CD14-positive monocyte (primary cell): ENCODE results near the gene TMEM169. TPM values are rescaled to one million over a fixed set of nuclear protein-coding genes. Genes with fewer than 3 reads are reported as not detected.

Experiments used
- DNase-seq, 3 donors: peaks; one replicate each; pipeline ENCODE4 v3.0.0-alpha.2; 2011 to 2022
- H2AFZ ChIP-seq: 2 replicates; pipeline ENCODE4 v1.6.0; 2012; ENCODE audit warnings: mild to moderate bottlenecking, low read depth, low read length, inconsistent platforms; ENCODE audit not compliant: insufficient read depth, poor library complexity, severe bottlenecking
- H3K27ac ChIP-seq, 2 donors: 1 replicate in 1 of 2; 2 replicates in 1 of 2; pipeline ENCODE4 v1.5.1; 2012 to 2013; ENCODE audit warnings: low read length in 2 of 2, control low read depth in 1 of 2, inconsistent platforms in 1 of 2, low read depth in 1 of 2, mild to moderate bottlenecking in 1 of 2
- H3K27me3 ChIP-seq, 2 donors: one replicate each; pipeline versions ENCODE4 v1.6.0 to v1.6.1; 2011 to 2013; ENCODE audit warnings: low read length in 2 of 2; ENCODE audit not compliant: control insufficient read depth in 2 of 2, insufficient read depth in 2 of 2
- H3K36me3 ChIP-seq, 2 donors: replicated peaks in 1 of 2; 1 replicate in 1 of 2; 2 replicates in 1 of 2; pipeline versions ENCODE4 v1.5.1 to v1.6.1; 2012 to 2013; ENCODE audit warnings: low read length in 2 of 2, control low read depth in 1 of 2, inconsistent platforms in 1 of 2, mild to moderate bottlenecking in 1 of 2; ENCODE audit not compliant: insufficient read depth in 2 of 2, control insufficient read depth in 1 of 2
- H3K4me1 ChIP-seq, 2 donors: 1 replicate in 1 of 2; 2 replicates in 1 of 2; pipeline versions ENCODE4 v1.5.1 to v1.6.1; 2012 to 2013; ENCODE audit warnings: low read length in 2 of 2, control low read depth in 1 of 2, inconsistent platforms in 1 of 2, mild to moderate bottlenecking in 1 of 2, moderate library complexity in 1 of 2; ENCODE audit not compliant: insufficient read depth in 2 of 2, control insufficient read depth in 1 of 2
- H3K4me2 ChIP-seq: replicated peaks from 2 replicates; pipeline ENCODE3; 2012; ENCODE audit warnings: low read length, moderate library complexity, mild to moderate bottlenecking; ENCODE audit not compliant: poor library complexity, severe bottlenecking; ENCODE audit errors: extremely low read depth
- H3K4me3 ChIP-seq, 3 experiments: fragments of 200-600 bp in 1 of 3; sonication (generic) in 1 of 3; replicated peaks in 1 of 3; 1 replicate in 2 of 3; 2 replicates in 1 of 3; pipeline ENCODE4 v1.5.1; 2011 to 2013; ENCODE audit warnings: low read length in 3 of 3, mild to moderate bottlenecking in 3 of 3, control low read depth in 2 of 3, low read depth in 2 of 3, inconsistent platforms in 1 of 3, moderate library complexity in 1 of 3
- H3K79me2 ChIP-seq: 2 replicates; pipeline ENCODE4 v1.6.0; 2012; ENCODE audit warnings: mild to moderate bottlenecking, control low read depth, inconsistent platforms, low read length, moderate library complexity; ENCODE audit not compliant: insufficient read depth
- H3K9ac ChIP-seq: 2 replicates; pipeline ENCODE4 v1.6.0; 2017; ENCODE audit warnings: low read length, mild to moderate bottlenecking; ENCODE audit not compliant: insufficient read depth, poor library complexity, severe bottlenecking
- H3K9me3 ChIP-seq, 2 donors: replicated peaks in 1 of 2; 1 replicate in 1 of 2; 2 replicates in 1 of 2; pipeline versions ENCODE4 v1.5.1 to v1.6.1; 2012 to 2013; ENCODE audit warnings: low read length in 2 of 2, control low read depth in 1 of 2; ENCODE audit not compliant: control insufficient read depth in 1 of 2, insufficient read depth in 1 of 2
- H4K20me1 ChIP-seq: 2 replicates; pipeline ENCODE4 v1.6.0; 2012; ENCODE audit warnings: mild to moderate bottlenecking, low read length, control low read depth, moderate library complexity; ENCODE audit not compliant: insufficient read depth
- H3K27ac Mint-ChIP-seq, 7 donors: one replicate each; pipeline ENCODE4 v1.8.0; 2020; ENCODE audit warnings: mild to moderate bottlenecking in 7 of 7, mixed read lengths in 7 of 7, moderate library complexity in 6 of 7, inconsistent platforms in 2 of 7
- H3K27me3 Mint-ChIP-seq, 3 donors: one replicate each; pipeline ENCODE4 v1.8.0; 2021 to 2022; ENCODE audit warnings: low read depth in 3 of 3, mild to moderate bottlenecking in 3 of 3, mixed read lengths in 3 of 3, moderate library complexity in 3 of 3, inconsistent platforms in 1 of 3
- H3K36me3 Mint-ChIP-seq, 2 donors: one replicate each; pipeline ENCODE4 v1.8.0; 2020; ENCODE audit warnings: mixed read lengths in 2 of 2, inconsistent platforms in 1 of 2, mild to moderate bottlenecking in 1 of 2
- H3K4me1 Mint-ChIP-seq: one replicate; pipeline ENCODE4 v1.8.0; 2020; ENCODE audit warnings: mild to moderate bottlenecking, mixed read lengths
- H3K4me3 Mint-ChIP-seq, 2 donors: one replicate each; pipeline ENCODE4 v1.8.0; 2020; ENCODE audit warnings: mild to moderate bottlenecking in 2 of 2, mixed read lengths in 2 of 2, moderate library complexity in 1 of 2
- H3K9me3 Mint-ChIP-seq, 7 donors: one replicate each; pipeline ENCODE4 v1.8.0; 2020 to 2022; ENCODE audit warnings: mixed read lengths in 7 of 7, mild to moderate bottlenecking in 6 of 7, moderate library complexity in 6 of 7, inconsistent platforms in 2 of 7
- CTCF ChIP-seq: fragments of 200-600 bp; IDR thresholded peaks from one replicate; pipeline ENCODE4 v1.8.0; 2022; ENCODE audit warnings: antibody characterized with exemption, mild to moderate bottlenecking
- WGBS: methylation state at CpG from one replicate; pipeline ENCODE4 v1.1.5; 2013; ENCODE audit warnings: missing lambda C conversion rate; ENCODE audit not compliant: insufficient coverage; 5-methylcytosine and 5-hydroxymethylcytosine counted together
- intact Hi-C, 2 donors: fragments of 100-400 bp; cut with micrococcal nuclease; formaldehyde crosslinking; loops; one replicate each; pipeline versions ENCODE4 v1.15.0 to v1.15.1; 2023
- polyA plus RNA-seq, 3 donors: library from polyadenylated mRNA; depleted of rRNA in 1 of 3; unstranded in 2 of 3; stranded (reverse) in 1 of 3; fragments of 300-500 nt in 2 of 3; fragments of >200 nt in 1 of 3; fragmentation: Illumina TruSeq in 2 of 3; gene quantifications; 1 replicate in 2 of 3; 2 replicates in 1 of 3; pipeline ENCODE4 v1.2.3, GENCODE V29; 2012 to 2021

TMEM169 gene
- polyA plus RNA-seq, 3 donors, result 0.24 to 0.92 (median 0.74) TPM

GRCh38 chr2:216051350-216051749 lies 30.4 kb upstream of the TMEM169 start:
- Histone ChIP-seq H3K79me2 (no peaks in the 10 kb centered on the region), H3K4me1 (no peaks in the 10 kb centered on the region), H3K4me2 (no peak overlapping the region), H3K27ac (no peak overlapping the region), H3K9me3 (no peaks in the 10 kb centered on the region), H2AFZ (no peak overlapping the region), H3K27me3 (no peaks in the 10 kb centered on the region), H3K9ac (no peak overlapping the region), H3K4me3 (no peak overlapping the region), H3K36me3 (peaks cover 20 to 32% of the 10 kb centered on the region in 2 donors), H4K20me1 (no peaks in the 10 kb centered on the region)
- Mint-ChIP-seq H3K36me3 (peaks cover 32 to 42% of the 10 kb centered on the region in 2 donors), H3K27ac (no peak overlapping the region), H3K4me1 (no peaks in the 10 kb centered on the region), H3K9me3 (peaks cover 0 to 4% (median 0%) of the 10 kb centered on the region in 7 donors), H3K27me3 (peaks cover 0 to 2% (median 0%) of the 10 kb centered on the region in 3 donors), H3K4me3 (no peak overlapping the region)
- no peak for TF ChIP-seq CTCF
- no CpG with 5 or more reads among the region's 3 CpGs for WGBS
- no peak for DNase-seq
- intact Hi-C loops, result no loop called here

- no peak for DNase-seq
- Histone ChIP-seq H3K79me2 (no peaks in the 10 kb centered on the region), H3K9ac (no peak overlapping the region), H3K4me2 (no peak overlapping the region), H3K4me1 (peaks cover 0 to 3% of the 10 kb centered on the region in 2 donors), H4K20me1 (no peaks in the 10 kb centered on the region), H3K9me3 (no peaks in the 10 kb centered on the region), H2AFZ (no peak overlapping the region), H3K27ac (no peak overlapping the region), H3K4me3 (no peak overlapping the region), H3K27me3 (no peaks in the 10 kb centered on the region), H3K36me3 (peaks cover 13 to 21% of the 10 kb centered on the region in 2 donors)
- Mint-ChIP-seq H3K27ac (no peak overlapping the region), H3K27me3 (peaks cover 0 to 2% (median 0%) of the 10 kb centered on the region in 3 donors), H3K4me3 (no peak overlapping the region), H3K4me1 (peaks cover 2% of the 10 kb centered on the region), H3K36me3 (peaks cover 32 to 42% of the 10 kb centered on the region in 2 donors), H3K9me3 (peaks cover 0 to 4% (median 0%) of the 10 kb centered on the region in 7 donors)
- intact Hi-C loops, result no loop called here
- TF ChIP-seq CTCF, result no peak
- WGBS, result 100% methylated on average over 1 of the region's 2 CpGs
Measured at GRCh38 chr2:216052420-216052819, 29.3 kb upstream of the TMEM169 start.
